C4-2B (cell line): ENCODE measurements around the gene GALNT1.

ENCODE experiments used
- ZFX ChIP-seq: fragments of 450-650 bp; IDR thresholded peaks from 2 replicates; pipeline ENCODE4 v1.6.1; 2017
- TF ChIP-seq, protein P1 (sequence below): fragments of 450-650 bp; conservative IDR thresholded peaks from 2 replicates; pipeline ENCODE4 v1.5.1; 2017; ENCODE audit warnings: mild to moderate bottlenecking

- TF ChIP-seq, protein P1, sequence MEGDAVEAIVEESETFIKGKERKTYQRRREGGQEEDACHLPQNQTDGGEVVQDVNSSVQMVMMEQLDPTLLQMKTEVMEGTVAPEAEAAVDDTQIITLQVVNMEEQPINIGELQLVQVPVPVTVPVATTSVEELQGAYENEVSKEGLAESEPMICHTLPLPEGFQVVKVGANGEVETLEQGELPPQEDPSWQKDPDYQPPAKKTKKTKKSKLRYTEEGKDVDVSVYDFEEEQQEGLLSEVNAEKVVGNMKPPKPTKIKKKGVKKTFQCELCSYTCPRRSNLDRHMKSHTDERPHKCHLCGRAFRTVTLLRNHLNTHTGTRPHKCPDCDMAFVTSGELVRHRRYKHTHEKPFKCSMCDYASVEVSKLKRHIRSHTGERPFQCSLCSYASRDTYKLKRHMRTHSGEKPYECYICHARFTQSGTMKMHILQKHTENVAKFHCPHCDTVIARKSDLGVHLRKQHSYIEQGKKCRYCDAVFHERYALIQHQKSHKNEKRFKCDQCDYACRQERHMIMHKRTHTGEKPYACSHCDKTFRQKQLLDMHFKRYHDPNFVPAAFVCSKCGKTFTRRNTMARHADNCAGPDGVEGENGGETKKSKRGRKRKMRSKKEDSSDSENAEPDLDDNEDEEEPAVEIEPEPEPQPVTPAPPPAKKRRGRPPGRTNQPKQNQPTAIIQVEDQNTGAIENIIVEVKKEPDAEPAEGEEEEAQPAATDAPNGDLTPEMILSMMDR = no peak
- TF ChIP-seq ZFX = no peak
Observed at GRCh38 chr18:35637227-35637626, 55.7 kb downstream of the GALNT1 start.
